Muscle layer of colon (tissue), 2 donors: ENCODE measurements around the gene LMO1.

Experiments used
- H3K27ac ChIP-seq: one replicate; pipeline ENCODE4 v1.7.0; 2013; ENCODE audit warnings: low read depth, mild to moderate bottlenecking, low read length, moderate library complexity
- H3K27me3 ChIP-seq, 2 donors: one replicate each; pipeline ENCODE4 v1.7.0; 2013; ENCODE audit warnings: low read length in 2 of 2, mild to moderate bottlenecking in 2 of 2; ENCODE audit not compliant: insufficient read depth in 2 of 2, control insufficient read depth in 1 of 2
- H3K36me3 ChIP-seq: one replicate; pipeline ENCODE4 v1.7.0; 2013; ENCODE audit warnings: mild to moderate bottlenecking, low read length; ENCODE audit not compliant: insufficient read depth
- H3K4me1 ChIP-seq: one replicate; pipeline ENCODE4 v1.7.0; 2013; ENCODE audit warnings: mild to moderate bottlenecking, low read length; ENCODE audit not compliant: insufficient read depth
- H3K4me3 ChIP-seq, 2 donors: one replicate each; pipeline ENCODE4 v1.7.0; 2013; ENCODE audit warnings: low read length in 2 of 2, low read depth in 1 of 2, mild to moderate bottlenecking in 1 of 2, moderate library complexity in 1 of 2
- H3K9ac ChIP-seq: one replicate; pipeline ENCODE4 v1.7.0; 2013; ENCODE audit warnings: low read length
- H3K9me3 ChIP-seq: one replicate; pipeline ENCODE4 v1.7.0; 2013; ENCODE audit warnings: mild to moderate bottlenecking, low read length
- donor health status: abdominal sarcoma.
- donor health status: Adenocarcinoma of cecum.

The LMO1 gene

GRCh38 chr11:8220261-8221045 lies 43.2 kb downstream of the LMO1 start:
- Histone ChIP-seq H3K9me3 (no peaks in the 10 kb centered on the region), H3K4me3 (no peak overlapping the region), H3K27ac (no peak overlapping the region), H3K36me3 (no peaks in the 10 kb centered on the region), H3K4me1 (no peaks in the 10 kb centered on the region), H3K27me3 (no peaks in the 10 kb centered on the region), H3K9ac (no peak overlapping the region)

DNA sequence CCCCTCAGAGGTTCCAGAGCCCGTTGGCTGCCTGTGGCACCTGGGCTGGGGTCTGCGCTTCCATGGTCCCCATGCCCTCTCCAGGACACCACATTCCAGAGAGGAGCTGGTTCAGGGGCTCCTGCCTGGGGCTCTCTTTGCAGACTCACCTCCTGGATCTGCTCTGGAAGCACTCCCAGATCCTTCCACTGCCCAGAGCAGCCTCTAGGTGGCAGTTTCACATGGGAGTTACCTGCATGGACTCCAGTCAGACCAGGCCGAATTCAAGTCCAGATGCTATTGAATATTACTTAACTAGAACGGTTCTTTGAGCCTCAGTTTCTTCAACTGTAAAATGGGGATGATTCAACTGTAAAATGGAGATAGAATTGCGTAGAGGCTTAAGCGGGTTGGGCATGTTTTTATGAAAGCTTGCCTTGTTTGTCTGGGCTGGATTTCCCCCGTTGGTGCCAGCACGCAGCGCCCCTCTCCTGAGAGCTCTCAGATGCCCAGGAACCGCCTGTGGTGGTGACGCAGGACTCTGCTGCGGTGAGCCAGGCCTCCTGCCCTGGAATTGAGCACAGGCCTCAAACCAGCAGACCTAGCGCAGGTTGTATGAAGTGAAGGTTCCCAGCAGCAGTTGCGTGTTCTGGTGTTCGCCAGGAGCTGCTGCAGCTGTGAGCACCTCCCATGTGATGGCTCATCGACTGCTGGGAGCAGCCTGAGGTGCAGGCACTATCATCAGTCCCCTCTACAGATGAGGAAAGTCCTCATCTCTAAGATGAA lies 44.2 kb downstream of the LMO1 start:
- Histone ChIP-seq H3K9me3 (no peaks in the 10 kb centered on the region), H3K27ac (no peak overlapping the region), H3K4me3 (no peak overlapping the region), H3K36me3 (no peaks in the 10 kb centered on the region), H3K9ac (no peak overlapping the region), H3K4me1 (no peaks in the 10 kb centered on the region), H3K27me3 (no peaks in the 10 kb centered on the region)

GRCh38 chr11:8218840-8219239 lies 44.8 kb downstream of the LMO1 start:
- no peak overlapping the region for H3K4me3 ChIP-seq
- no peaks in the 10 kb centered on the region for H3K36me3 ChIP-seq
- H3K9ac ChIP-seq: no peak overlapping the region
- no peak overlapping the region for H3K27ac ChIP-seq
- H3K27me3 ChIP-seq: no peaks in the 10 kb centered on the region
- no peaks in the 10 kb centered on the region for H3K4me1 ChIP-seq
- H3K9me3 ChIP-seq: no peaks in the 10 kb centered on the region

GRCh38 chr11:8218409-8218808 lies 45.3 kb downstream of the LMO1 start:
- Histone ChIP-seq H3K9ac (no peak overlapping the region), H3K27me3 (no peaks in the 10 kb centered on the region), H3K4me3 (no peak overlapping the region), H3K4me1 (no peaks in the 10 kb centered on the region), H3K36me3 (no peaks in the 10 kb centered on the region), H3K9me3 (no peaks in the 10 kb centered on the region), H3K27ac (no peak overlapping the region)

DNA sequence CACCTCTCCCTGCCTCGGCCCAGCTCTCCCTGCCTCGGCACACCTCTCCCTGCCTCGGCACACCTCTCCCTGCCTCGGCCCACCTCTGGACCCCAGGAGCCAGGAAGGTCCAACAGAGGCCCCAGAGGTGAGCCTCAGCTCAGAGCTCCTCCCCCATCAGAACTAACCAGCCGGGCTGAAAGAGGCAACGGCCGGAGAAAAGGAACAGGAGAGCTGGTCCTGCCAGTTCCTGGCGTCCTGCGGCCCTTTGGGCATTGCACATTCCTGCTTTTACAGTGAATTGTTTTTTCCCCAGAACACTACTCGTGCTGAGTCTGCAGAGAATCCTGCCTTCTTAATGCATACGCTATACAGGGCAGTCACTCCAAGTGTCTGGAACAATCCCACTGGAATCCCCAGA lies 45.8 kb downstream of the LMO1 start:
- H3K27me3 ChIP-seq: no peaks in the 10 kb centered on the region
- no peak overlapping the region for H3K27ac ChIP-seq
- no peaks in the 10 kb centered on the region for H3K36me3 ChIP-seq
- no peaks in the 10 kb centered on the region for H3K9me3 ChIP-seq
- no peaks in the 10 kb centered on the region for H3K4me1 ChIP-seq
- H3K9ac ChIP-seq: no peak overlapping the region
- no peak overlapping the region for H3K4me3 ChIP-seq

- Histone ChIP-seq H3K9ac (no peak overlapping the region), H3K36me3 (no peaks in the 10 kb centered on the region), H3K27me3 (no peaks in the 10 kb centered on the region), H3K9me3 (no peaks in the 10 kb centered on the region), H3K4me3 (no peak overlapping the region), H3K4me1 (no peaks in the 10 kb centered on the region), H3K27ac (no peak overlapping the region)
Measured at GRCh38 chr11:8217136-8217535, 46.5 kb downstream of the LMO1 start.

GRCh38 chr11:8213376-8213775 lies 50.3 kb downstream of the LMO1 start:
- Histone ChIP-seq H3K9me3 (no peaks in the 10 kb centered on the region), H3K9ac (no peak overlapping the region), H3K27ac (no peak overlapping the region), H3K4me3 (no peak overlapping the region), H3K27me3 (no peaks in the 10 kb centered on the region), H3K4me1 (no peaks in the 10 kb centered on the region), H3K36me3 (no peaks in the 10 kb centered on the region)

DNA sequence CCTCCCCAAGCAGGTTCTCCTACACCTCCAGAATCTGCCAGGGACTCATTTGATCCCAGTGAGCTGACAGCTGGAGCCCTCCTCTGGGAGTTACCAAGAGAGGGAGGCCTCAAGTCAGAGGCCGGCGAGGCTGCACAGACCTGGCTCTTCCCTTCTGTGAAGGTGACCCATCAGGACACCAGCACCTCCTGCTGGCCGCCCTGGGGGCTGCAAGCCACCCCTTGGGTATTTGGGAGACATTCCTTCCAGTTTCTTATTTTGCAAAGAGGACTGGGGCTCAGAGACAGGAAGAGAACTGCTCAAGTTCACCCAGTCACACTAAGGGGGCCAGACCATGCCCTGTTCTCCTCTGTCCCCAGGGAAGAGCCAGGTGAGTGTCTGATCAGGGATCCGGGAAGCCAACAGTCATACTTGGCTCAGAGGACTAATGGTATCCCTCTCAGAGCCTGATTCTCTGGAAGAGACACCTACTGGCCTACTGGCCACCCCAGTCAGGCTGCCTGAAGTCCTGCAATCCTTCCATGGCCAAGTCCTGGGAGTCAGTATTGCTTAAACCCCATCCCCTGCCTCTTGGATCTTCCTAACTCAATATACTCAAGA lies 54.4 kb downstream of the LMO1 start:
- H3K27ac ChIP-seq: no peak overlapping the region
- no peaks in the 10 kb centered on the region for H3K9me3 ChIP-seq
- H3K4me1 ChIP-seq: no peaks in the 10 kb centered on the region
- no peak overlapping the region for H3K4me3 ChIP-seq
- no peaks in the 10 kb centered on the region for H3K36me3 ChIP-seq
- H3K27me3 ChIP-seq: no peaks in the 10 kb centered on the region
- H3K9ac ChIP-seq: no peak overlapping the region

DNA sequence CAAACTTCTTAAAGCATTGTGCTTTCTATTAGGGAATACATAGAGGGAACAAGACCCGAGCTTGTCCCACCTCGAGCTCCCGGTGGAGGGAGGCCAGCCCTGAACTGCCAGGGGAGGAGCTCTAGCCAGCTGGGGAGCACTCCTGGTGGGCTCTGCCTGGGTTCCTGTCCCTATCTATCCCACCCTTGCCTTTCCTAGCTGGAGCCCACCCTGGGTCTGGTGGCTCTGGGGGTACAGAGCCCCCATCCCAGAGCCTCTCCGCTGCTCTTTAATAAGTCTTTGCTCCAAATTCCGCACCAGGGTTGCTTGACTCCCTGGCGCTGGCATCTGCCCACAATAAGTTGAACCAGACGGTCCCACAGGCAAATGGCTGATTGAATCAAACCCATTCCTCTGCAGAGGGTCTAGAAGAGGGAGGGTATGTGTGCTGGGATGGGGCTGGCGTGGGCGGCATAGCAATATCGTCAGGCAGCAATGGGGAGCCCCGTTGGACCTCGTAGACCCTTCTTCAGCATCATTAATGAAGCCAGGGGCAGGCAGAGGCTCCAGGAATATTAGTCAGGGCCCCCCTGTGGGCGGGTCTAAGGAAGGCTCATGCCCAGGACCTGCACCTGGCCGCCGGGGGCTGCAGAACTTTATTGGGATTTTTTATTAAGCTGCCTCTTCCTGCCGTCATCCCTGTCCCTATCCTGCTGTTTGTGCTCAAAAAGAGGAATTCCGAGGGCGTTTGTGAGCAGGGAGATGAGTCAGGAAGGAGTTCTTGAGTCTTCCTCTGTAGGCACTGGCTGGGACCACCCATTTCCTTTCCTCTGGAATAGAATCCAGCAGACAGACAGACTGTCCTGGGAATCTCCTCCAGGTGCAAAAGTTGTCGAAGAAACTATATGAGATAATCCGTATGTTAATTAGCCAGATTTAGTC lies 56.3 kb downstream of the LMO1 start:
- H3K27me3 ChIP-seq: no peaks in the 10 kb centered on the region
- H3K36me3 ChIP-seq: no peaks in the 10 kb centered on the region
- H3K4me1 ChIP-seq: no peaks in the 10 kb centered on the region
- H3K4me3 ChIP-seq: no peak overlapping the region
- H3K27ac ChIP-seq: no peak overlapping the region
- no peaks in the 10 kb centered on the region for H3K9me3 ChIP-seq
- no peak overlapping the region for H3K9ac ChIP-seq

- Histone ChIP-seq H3K9ac (no peak overlapping the region), H3K27me3 (no peaks in the 10 kb centered on the region), H3K27ac (no peak overlapping the region), H3K36me3 (no peaks in the 10 kb centered on the region), H3K4me1 (no peaks in the 10 kb centered on the region), H3K9me3 (no peaks in the 10 kb centered on the region), H3K4me3 (no peak overlapping the region)
Measured at GRCh38 chr11:8206251-8207079, 57.2 kb downstream of the LMO1 start.
